ENCODE measurements around the gene PPP1R8. TPM values are rescaled to one million over a fixed set of nuclear protein-coding genes. Genes with fewer than 3 reads are reported as not detected.
"Not testable (repeated sequence)": the region's sequence is repeated elsewhere in the genome, so short reads cannot be mapped to it uniquely, and the experiment has no call there.

Gene PPP1R8
- 38.3 and 48.1 TPM in 2 replicates for total RNA-seq (2014; rRNA removed; shearing (Covaris generic); ENCODE audit: low replicate concordance)

DNA sequence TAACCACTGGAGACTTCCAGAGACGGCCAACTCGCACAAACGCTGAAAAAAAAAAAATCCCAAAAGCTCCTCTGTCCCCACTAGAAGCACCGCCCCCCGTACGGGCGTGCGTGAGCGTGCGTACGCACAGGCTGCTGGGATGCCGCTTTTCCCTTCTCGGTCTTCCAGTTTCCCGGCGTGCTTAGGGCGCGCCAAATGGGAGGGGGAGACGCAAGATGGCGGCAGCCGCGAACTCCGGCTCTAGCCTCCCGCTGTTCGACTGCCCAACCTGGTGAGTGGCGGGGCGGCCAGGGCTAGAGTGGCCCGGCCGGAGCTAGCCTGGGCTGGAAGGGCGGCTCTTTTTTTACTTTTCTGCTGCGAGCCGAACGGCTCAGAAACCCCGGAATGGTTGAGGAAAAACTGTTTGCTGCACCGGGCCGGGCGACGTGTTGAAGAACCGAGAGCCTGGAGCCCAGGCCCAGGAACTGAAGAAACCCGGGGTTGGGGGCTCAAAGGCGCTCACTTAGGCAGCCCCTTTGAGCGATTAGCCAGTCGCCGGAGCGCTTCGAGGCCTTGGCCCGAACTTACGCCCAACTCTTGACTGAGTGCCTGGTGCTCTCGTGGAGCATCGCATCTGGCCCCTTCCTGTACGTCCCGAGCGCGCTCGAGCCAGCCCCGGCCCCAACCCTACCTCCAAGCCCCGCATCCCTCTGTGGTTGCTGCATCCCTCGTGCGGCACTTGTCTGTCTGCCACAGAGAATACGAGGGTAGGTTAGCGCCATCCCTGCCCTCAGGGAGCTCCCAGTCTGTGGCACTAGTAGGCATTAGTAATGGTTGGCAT, at the start of gene PPP1R8:
PPP1R8 (plus strand) TSS at position 162 of the 820 bp plus-strand sequence; CDS start at position 216, 54 bp downstream.
- Histone ChIP-seq H4K20me1 (ENCODE audit: insufficient read depth, low read depth, low read length) (no peaks in the 10 kb centered on the region), H3K9ac (ENCODE audit: low read length) (peak within 1 kb of the TSS; percentile 93), H3K4me3 (ENCODE audit: low read length) (peak within 1 kb of the TSS; percentile 81), H3K79me2 (ENCODE audit: low read length) (peaks cover 53% of the 10 kb centered on the region), H3K4me2 (ENCODE audit: low read depth, low read length, poor library complexity, severe bottlenecking) (peak within 1 kb of the TSS; percentile 73), H3K36me3 (ENCODE audit: insufficient read depth, low read length) (peaks cover 28% of the 10 kb centered on the region; the same call in 1 of the 2 replicates), H2AFZ (ENCODE audit: low read length) (peak within 1 kb of the TSS; percentile 57; the same call in 1 of the 2 replicates), H3K4me1 (ENCODE audit: low read length) (peaks cover 23% of the 10 kb centered on the region), H3K9me2 (replicated peaks; ENCODE audit: insufficient read depth, low read length) (no peaks in the 10 kb centered on the region), H3K27me3 (ENCODE audit: low read length) (no peaks in the 10 kb centered on the region), H3K9me3 (ENCODE audit: low read length) (no peaks in the 10 kb centered on the region), H3K27ac (ENCODE audit: low read length) (peak within 1 kb of the TSS; percentile 70)
- peak; percentile 99 for DNase-seq

DNA sequence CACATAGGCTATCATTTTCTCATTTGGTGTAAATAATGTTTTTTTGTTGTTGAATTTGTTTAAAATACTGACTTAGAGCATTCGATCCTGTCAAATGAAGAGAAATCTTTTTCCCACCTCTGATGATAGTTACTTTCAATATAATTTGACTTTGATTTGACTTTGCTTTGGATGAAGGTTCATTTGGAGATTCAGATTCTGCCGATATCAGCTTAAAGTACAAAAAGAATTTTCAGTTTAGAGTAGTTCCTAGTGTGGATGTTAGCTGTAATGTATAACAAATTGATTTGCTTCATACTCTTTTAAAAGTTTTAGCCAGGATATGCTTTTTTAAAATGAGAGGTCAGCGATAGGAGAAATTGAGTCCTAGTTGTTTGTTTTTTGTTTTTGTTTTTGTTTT, 47.6 kb upstream of the PPP1R8 start:
- no peaks in the 10 kb centered on the region for H3K27me3 ChIP-seq (ENCODE audit: low read length)
- H3K4me2 ChIP-seq (ENCODE audit: low read depth, low read length, poor library complexity, severe bottlenecking) = no peak overlapping the region
- no peak overlapping the region for H3K4me3 ChIP-seq (ENCODE audit: low read length)
- no peak overlapping the region for H3K27ac ChIP-seq (ENCODE audit: low read length)
- no peak overlapping the region for H2AFZ ChIP-seq (ENCODE audit: low read length)
- H3K36me3 ChIP-seq (ENCODE audit: insufficient read depth, low read length) = no peaks in the 10 kb centered on the region
- H3K9ac ChIP-seq (ENCODE audit: low read length) = no peak overlapping the region
- H3K9me2 ChIP-seq (replicated peaks; ENCODE audit: insufficient read depth, low read length) = no peaks in the 10 kb centered on the region
- no peaks in the 10 kb centered on the region for H3K4me1 ChIP-seq (ENCODE audit: low read length)
- H4K20me1 ChIP-seq (ENCODE audit: insufficient read depth, low read depth, low read length) = no peaks in the 10 kb centered on the region
- no peaks in the 10 kb centered on the region for H3K9me3 ChIP-seq (ENCODE audit: low read length)
- peaks cover 95% of the 10 kb centered on the region for H3K79me2 ChIP-seq (ENCODE audit: low read length)
- DNase-seq = no peak

DNA sequence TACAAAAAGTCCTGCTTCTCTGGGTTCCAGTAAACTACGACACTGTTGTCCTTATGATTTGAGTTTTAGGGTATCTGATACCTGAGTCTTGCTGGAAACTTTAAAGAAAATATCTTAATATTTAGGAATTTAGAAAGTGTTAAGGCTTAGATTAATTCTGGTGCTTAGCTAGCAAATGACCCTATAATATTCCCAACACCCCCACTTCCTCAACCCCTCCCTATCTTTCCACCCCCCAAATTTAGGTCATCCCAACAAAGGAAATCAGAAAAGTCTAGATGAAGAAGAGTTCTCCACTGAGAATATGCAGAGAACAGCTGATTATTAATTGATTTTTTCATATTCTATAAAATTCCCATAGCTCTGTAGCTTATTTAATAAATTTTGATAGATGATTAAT, 45.9 kb upstream of the PPP1R8 start:
- Histone ChIP-seq H3K27ac (ENCODE audit: low read length) (no peak overlapping the region), H3K9me3 (ENCODE audit: low read length) (no peaks in the 10 kb centered on the region), H3K79me2 (ENCODE audit: low read length) (peaks cover 88% of the 10 kb centered on the region)

DNA sequence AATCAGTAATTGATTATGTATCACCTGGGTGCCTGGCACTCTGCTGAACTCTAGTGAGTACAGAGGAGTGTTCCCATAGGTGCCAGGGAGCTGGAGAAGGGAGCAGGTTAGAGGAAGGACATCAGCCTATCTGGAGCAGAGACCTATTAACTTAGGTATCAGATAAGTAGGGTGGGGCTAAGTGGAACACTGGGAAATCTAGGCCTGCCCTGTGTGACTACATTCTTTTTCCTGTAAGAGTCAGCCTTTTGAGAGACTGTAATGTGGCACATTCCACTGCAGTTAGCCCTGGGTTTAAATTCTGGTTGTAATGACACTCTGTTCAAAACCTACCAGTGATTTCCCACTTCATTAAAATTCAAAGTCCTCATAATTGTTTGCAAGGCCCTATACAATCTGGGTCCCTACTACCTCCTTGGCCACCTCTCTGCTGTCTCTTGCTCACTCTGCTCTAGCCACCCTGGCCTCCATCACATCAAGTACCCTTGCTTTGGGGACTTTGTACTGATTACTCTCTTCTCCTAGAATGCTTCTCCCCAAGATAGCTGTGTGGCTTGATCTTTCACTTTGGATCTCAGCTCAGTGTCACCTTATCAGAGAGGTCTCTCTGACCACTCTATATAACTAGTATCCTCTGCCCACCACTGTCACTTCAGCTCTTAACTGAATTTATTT, 44.7 kb upstream of the PPP1R8 start:
- peaks cover 81% of the 10 kb centered on the region for H3K79me2 ChIP-seq (ENCODE audit: low read length)
- no peaks in the 10 kb centered on the region for H3K27me3 ChIP-seq (ENCODE audit: low read length)
- H3K9me2 ChIP-seq (replicated peaks; ENCODE audit: insufficient read depth, low read length) = no peaks in the 10 kb centered on the region
- no peak overlapping the region for H2AFZ ChIP-seq (ENCODE audit: low read length)
- H3K4me2 ChIP-seq (ENCODE audit: low read depth, low read length, poor library complexity, severe bottlenecking) = no peak overlapping the region
- no peaks in the 10 kb centered on the region for H3K4me1 ChIP-seq (ENCODE audit: low read length)
- H3K4me3 ChIP-seq (ENCODE audit: low read length) = no peak overlapping the region
- DNase-seq = no peak
- H3K9me3 ChIP-seq (ENCODE audit: low read length) = no peaks in the 10 kb centered on the region
- no peak overlapping the region for H3K27ac ChIP-seq (ENCODE audit: low read length)
- H4K20me1 ChIP-seq (ENCODE audit: insufficient read depth, low read depth, low read length) = no peaks in the 10 kb centered on the region
- H3K36me3 ChIP-seq (ENCODE audit: insufficient read depth, low read length) = peaks cover 12% of the 10 kb centered on the region
- H3K9ac ChIP-seq (ENCODE audit: low read length) = no peak overlapping the region

More for the DNA sequence above, 45.9 kb upstream of the PPP1R8 start:
- Histone ChIP-seq H3K4me3 (ENCODE audit: low read length) (no peak overlapping the region), H3K27me3 (ENCODE audit: low read length) (no peaks in the 10 kb centered on the region), H3K4me2 (ENCODE audit: low read depth, low read length, poor library complexity, severe bottlenecking) (no peak overlapping the region), H4K20me1 (ENCODE audit: insufficient read depth, low read depth, low read length) (no peaks in the 10 kb centered on the region), H3K9ac (ENCODE audit: low read length) (no peak overlapping the region), H3K4me1 (ENCODE audit: low read length) (no peaks in the 10 kb centered on the region), H3K36me3 (ENCODE audit: insufficient read depth, low read length) (peaks cover 4% of the 10 kb centered on the region), H2AFZ (ENCODE audit: low read length) (no peak overlapping the region), H3K9me2 (replicated peaks; ENCODE audit: insufficient read depth, low read length) (no peaks in the 10 kb centered on the region)
- DNase-seq = no peak

DNA sequence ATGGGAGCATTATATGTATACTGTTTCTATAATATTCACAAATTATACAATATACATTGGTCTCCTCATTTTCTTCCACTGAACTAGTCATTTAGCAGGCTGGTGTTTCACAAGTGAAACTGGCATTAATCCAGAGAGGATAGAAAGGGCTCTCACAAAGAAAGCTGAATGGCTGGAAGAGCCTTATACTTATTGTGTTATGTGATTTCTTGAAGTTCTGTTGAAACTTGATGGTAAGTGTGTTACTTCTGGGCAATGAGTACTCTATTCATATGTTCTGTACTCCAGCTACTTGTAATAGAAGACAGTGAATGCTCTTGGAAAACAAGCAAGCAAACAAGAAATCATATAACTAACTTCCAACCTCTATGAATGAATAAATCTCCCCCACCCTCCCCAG, 42.7 kb upstream of the PPP1R8 start:
- H3K79me2 ChIP-seq (ENCODE audit: low read length) = peaks cover 64% of the 10 kb centered on the region
- DNase-seq = no peak
- H3K4me2 ChIP-seq (ENCODE audit: low read depth, low read length, poor library complexity, severe bottlenecking) = no peak overlapping the region
- H3K27ac ChIP-seq (ENCODE audit: low read length) = no peak overlapping the region
- H4K20me1 ChIP-seq (ENCODE audit: insufficient read depth, low read depth, low read length) = no peaks in the 10 kb centered on the region
- H2AFZ ChIP-seq (ENCODE audit: low read length) = no peak overlapping the region
- H3K4me3 ChIP-seq (ENCODE audit: low read length) = no peak overlapping the region
- H3K4me1 ChIP-seq (ENCODE audit: low read length) = no peaks in the 10 kb centered on the region
- H3K36me3 ChIP-seq (ENCODE audit: insufficient read depth, low read length) = peaks cover 19% of the 10 kb centered on the region
- no peaks in the 10 kb centered on the region for H3K9me3 ChIP-seq (ENCODE audit: low read length)
- H3K9me2 ChIP-seq (replicated peaks; ENCODE audit: insufficient read depth, low read length) = no peaks in the 10 kb centered on the region
- H3K27me3 ChIP-seq (ENCODE audit: low read length) = no peaks in the 10 kb centered on the region
- no peak overlapping the region for H3K9ac ChIP-seq (ENCODE audit: low read length)

DNA sequence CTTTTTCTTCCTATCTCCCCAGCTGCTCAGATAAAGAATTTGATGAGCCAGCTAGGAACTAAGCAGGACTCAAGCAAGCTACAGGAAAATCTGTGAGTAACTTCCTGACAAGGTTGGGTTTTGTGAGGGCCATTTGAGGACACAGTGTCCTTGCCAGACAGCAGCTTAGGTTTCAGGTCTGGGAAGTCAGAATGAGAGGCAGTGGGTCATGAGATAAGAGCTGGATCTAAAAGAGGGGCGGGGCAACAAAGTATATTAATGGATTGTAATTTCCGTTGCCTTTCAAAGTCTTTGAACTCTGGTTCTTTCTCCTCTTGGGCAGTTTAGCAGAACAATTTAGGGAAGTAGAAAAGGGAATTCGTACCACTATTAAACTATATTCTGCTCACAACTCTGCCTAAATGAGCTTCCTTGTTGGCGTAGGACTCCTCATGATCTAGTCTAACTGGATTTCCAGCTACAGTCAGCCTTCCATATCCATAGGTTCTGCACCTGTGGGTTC, 41.0 kb upstream of the PPP1R8 start:
- H3K36me3 ChIP-seq (ENCODE audit: insufficient read depth, low read length) = peaks cover 31% of the 10 kb centered on the region
- H4K20me1 ChIP-seq (ENCODE audit: insufficient read depth, low read depth, low read length) = no peaks in the 10 kb centered on the region
- no peak overlapping the region for H3K4me2 ChIP-seq (ENCODE audit: low read depth, low read length, poor library complexity, severe bottlenecking)
- H3K79me2 ChIP-seq (ENCODE audit: low read length) = peaks cover 55% of the 10 kb centered on the region
- no peaks in the 10 kb centered on the region for H3K4me1 ChIP-seq (ENCODE audit: low read length)
- no peaks in the 10 kb centered on the region for H3K27me3 ChIP-seq (ENCODE audit: low read length)
- no peaks in the 10 kb centered on the region for H3K9me3 ChIP-seq (ENCODE audit: low read length)
- H3K9me2 ChIP-seq (replicated peaks; ENCODE audit: insufficient read depth, low read length) = no peaks in the 10 kb centered on the region
- H3K9ac ChIP-seq (ENCODE audit: low read length) = no peak overlapping the region
- no peak overlapping the region for H3K4me3 ChIP-seq (ENCODE audit: low read length)
- DNase-seq = no peak
- H2AFZ ChIP-seq (ENCODE audit: low read length) = no peak overlapping the region
- no peak overlapping the region for H3K27ac ChIP-seq (ENCODE audit: low read length)

DNA sequence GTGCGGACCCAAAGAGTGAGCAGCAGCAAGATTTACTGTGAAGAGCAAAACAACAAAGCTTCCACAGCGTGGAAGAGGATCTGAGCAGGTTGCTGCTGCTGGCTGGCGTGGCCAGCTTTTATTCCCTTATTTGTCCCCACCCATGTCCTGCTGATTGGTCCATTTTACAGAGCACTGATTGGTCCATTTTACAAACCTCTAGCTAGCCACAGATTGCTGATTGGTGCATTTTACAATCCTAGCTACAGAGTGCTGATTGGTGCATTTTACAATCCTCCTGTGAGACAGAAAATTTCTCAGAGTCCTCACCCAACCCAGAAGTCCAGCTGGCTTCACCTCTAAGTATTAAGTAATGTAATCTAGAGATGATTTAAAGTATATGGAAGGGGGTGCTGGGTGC, 40.3 kb upstream of the PPP1R8 start:
- not testable (repeated sequence) for H3K9me3 ChIP-seq (ENCODE audit: low read length); H3K4me1 ChIP-seq (ENCODE audit: low read length); DNase-seq; H2AFZ ChIP-seq (ENCODE audit: low read length); H4K20me1 ChIP-seq (ENCODE audit: insufficient read depth, low read depth, low read length); H3K27ac ChIP-seq (ENCODE audit: low read length); H3K4me2 ChIP-seq (ENCODE audit: low read depth, low read length, poor library complexity, severe bottlenecking); H3K9me2 ChIP-seq (replicated peaks; ENCODE audit: insufficient read depth, low read length); H3K27me3 ChIP-seq (ENCODE audit: low read length); H3K4me3 ChIP-seq (ENCODE audit: low read length); H3K9ac ChIP-seq (ENCODE audit: low read length)
- peaks cover 31% of the 10 kb centered on the region for H3K36me3 ChIP-seq (ENCODE audit: insufficient read depth, low read length)
- peaks cover 50% of the 10 kb centered on the region for H3K79me2 ChIP-seq (ENCODE audit: low read length)

DNA sequence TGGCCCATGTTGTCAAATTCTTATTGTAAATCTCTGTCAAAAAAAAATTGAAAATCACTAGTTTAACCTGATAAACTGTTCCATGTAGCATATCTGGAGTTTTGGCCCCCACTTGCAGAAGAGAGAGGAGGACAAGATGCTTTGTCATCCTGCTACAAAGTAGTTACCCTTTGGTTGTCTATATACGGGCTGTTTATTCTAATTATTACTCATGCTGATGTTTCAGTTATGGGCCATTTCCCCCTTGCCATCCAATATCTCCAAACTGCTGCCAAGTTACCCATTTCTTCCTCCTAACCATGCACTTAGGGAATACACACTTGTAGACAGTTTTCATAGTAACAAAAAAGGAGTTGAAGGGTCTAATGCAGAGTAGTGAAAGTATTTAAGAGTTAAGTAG, 35.0 kb upstream of the PPP1R8 start:
- Histone ChIP-seq H3K4me1 (ENCODE audit: low read length) (no peaks in the 10 kb centered on the region), H3K36me3 (ENCODE audit: insufficient read depth, low read length) (peaks cover 31% of the 10 kb centered on the region), H3K4me3 (ENCODE audit: low read length) (no peak overlapping the region)

More for the DNA sequence above, 35.0 kb upstream of the PPP1R8 start:
- Histone ChIP-seq H3K27me3 (ENCODE audit: low read length) (no peaks in the 10 kb centered on the region), H3K9me3 (ENCODE audit: low read length) (no peaks in the 10 kb centered on the region), H3K9me2 (replicated peaks; ENCODE audit: insufficient read depth, low read length) (no peaks in the 10 kb centered on the region), H3K9ac (ENCODE audit: low read length) (no peak overlapping the region), H4K20me1 (ENCODE audit: insufficient read depth, low read depth, low read length) (no peaks in the 10 kb centered on the region), H2AFZ (ENCODE audit: low read length) (no peak overlapping the region), H3K79me2 (ENCODE audit: low read length) (peaks cover 9% of the 10 kb centered on the region), H3K27ac (ENCODE audit: low read length) (no peak overlapping the region), H3K4me2 (ENCODE audit: low read depth, low read length, poor library complexity, severe bottlenecking) (no peak overlapping the region)
- no peak for DNase-seq
